Placental epithelial cell (primary cell): ENCODE data around the gene NDUFA13. TPM values are rescaled to one million over a fixed set of nuclear protein-coding genes. Genes with fewer than 3 reads are reported as not detected.

Source experiments
- total RNA-seq: library from RNA; depleted of rRNA; stranded (reverse); fragments of >200 nt; gene quantifications from 2 replicates; pipeline ENCODE4 v1.2.3, GENCODE V29; 2012

The NDUFA13 gene
- total RNA-seq, result 91.1 and 168 TPM in 2 replicates

DNA sequence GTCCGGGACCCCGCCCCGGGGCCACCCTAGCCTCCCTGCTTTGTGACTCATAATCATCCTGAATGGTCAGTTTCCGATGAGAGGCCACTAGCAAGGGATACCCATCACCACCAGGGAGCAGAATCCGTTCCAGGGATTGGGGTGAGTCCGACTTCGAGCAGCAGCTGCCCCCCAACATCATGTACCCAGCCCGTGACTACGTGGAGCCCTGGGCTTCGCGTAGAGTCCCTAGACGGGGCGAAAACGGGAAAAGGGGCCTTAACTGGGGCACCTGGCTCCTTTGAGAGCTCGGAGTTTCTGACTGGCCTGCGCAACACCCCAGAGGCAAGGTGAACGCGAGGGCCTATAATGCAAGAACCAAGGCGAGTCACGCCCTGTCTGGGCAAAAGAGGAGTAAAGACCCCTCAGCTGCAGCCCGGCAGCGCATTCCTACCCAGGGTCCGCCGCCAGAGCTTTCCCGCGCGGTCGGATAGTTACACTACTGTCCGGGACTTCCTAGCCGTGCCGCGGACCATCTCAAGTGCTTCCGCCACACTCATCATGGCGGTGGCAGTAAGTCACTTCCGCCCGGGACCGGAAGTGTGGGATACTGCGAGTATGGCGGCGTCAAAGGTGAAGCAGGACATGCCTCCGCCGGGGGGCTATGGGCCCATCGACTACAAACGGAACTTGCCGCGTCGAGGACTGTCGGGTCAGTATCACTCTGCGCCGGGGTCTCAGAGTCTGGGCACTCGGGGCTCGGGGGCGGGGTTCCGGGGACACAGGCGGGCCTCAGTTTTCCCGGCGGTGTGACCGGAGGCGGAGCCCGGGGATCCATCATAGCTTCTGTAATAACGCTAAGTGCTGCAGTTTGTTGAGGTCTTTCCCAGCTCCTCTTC lies at the start of gene NDUFA13:
TSS of gene NDUFA13 (plus strand) at position 584 of the 878 bp plus-strand sequence. CDS start at position 598, 14 bp downstream.

DNA sequence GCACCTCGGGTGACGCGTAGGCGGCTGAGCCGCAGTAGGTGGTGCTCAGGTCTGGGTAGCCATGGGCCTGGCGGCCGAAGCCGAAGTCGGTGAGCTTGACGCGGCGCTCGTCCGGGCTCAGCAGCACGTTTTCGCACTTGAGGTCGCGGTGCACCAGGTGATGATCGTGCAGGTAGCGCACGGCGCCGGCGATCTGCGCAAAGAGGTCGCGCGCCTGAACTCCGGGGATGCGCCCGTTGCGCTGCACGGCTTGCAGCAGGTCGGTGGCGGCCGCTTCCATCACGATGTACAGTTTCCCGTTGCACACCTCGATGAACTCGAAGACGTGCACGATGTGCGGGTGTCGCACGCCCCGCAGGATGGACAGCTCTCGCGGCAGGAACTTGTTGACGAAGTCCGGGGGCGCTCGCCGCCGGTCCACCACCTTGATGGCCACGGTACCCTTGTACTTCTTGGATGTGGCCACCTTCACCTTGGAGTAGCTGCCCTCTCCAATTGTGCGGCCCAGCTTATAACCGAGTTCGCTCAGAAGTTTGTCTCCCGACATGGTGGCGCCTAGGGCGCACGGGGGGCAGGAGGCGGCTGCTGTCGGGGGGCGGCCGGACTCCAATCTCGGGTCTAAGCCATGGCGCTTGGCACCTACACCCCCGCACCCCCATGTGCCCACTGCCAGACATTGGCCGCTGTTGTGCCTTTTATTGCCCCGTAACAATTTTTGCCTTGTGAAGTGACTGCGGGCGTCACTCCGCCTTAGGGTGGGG lies 964 bp upstream of the NDUFA13 start, which contains the start of gene TSSK6:
TSS of gene TSSK6 (minus strand) at position 668 of the 761 bp plus-strand sequence. CDS start at position 547, 121 bp downstream.

DNA sequence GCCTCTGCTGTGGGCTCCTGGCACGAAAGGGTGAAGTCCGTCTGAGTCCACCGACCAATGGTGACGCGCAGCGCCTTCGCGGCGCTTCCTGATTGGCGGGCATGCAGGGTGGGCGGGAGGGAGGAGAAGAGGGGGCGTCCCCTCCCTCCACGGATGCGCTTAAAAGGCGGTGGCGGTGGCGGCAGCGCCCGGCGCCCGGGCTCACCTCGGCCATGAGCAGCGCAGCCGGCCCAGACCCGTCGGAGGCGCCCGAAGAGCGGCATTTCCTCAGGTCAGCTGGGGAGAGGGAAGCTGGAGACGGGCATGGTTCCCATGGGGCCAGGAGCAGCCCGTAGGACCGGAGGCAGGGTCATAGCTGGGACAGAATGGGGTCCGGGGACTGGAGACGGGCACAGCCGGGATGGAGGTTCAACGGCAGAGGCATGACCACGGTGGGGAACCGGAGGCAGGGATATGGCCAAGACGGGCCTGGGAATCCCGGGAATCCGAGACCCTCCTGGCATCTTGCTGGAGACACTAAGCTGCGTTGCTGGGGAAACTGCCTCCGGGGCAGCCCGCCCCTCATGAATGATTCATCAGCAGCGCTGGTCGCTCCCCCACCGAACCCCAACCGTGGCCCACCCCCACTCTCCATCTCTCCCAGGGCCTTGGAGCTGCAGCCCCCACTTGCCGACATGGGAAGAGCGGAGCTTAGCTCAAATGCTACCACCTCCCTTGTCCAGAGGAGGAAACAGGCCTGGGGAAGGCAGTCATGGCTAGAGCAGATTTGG lies 12.9 kb downstream of the NDUFA13 start, which contains the start of gene YJEFN3:
TSS of gene YJEFN3 (plus strand) at position 191 of the 770 bp plus-strand sequence. CDS start at position 213, 22 bp downstream.

DNA sequence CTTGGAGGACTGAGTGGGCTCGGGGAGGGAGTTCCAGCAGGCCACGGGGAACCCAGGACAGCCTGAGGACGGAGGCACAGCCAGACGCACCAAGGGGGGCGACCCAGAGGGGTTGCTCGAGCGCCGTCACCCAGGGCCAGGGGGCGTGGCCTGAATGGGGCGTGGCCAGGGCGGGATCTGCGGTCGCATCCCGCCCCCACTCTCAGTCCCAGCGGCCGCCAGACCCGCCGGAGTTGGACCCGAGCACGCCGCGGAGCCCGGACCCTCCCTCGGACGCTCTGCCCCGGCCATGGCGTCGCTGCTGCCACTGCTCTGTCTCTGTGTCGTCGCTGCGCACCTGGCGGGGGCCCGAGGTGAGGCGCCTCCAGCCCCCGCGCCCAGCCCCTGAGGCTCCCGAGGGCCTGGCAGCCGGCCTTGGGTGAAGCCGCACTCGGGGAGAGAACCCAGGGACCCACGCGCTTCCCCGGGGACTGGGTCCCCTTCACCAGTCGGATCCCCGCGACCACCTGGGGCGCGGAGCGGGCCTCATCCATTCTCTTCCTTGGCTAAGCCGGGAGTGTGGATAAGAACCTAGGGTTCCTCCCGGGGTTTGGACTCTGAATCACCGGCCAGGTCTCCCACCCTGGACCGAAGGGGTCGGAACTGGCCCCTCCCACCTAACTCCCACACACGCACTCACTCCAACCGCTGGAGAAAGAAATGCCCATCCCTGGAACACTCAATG lies 22.2 kb downstream of the NDUFA13 start, which contains the start of gene CILP2:
TSS of gene CILP2 (plus strand) at position 205 of the 724 bp plus-strand sequence. CDS start at position 290, 85 bp downstream.

Other genes starting within 250 kb of the NDUFA13 start
- gene TM6SF2, start 242.9 kb upstream of the NDUFA13 start, total RNA-seq, result 1.2 and 2.0 TPM in 2 replicates
- 27.1 and 33.4 TPM in 2 replicates for gene SUGP1, start 195.7 kb upstream of the NDUFA13 start, total RNA-seq
- gene MAU2, start 195.4 kb upstream of the NDUFA13 start, total RNA-seq, result 47.5 and 64.8 TPM in 2 replicates
- gene GATAD2A, start 110.5 kb upstream of the NDUFA13 start, total RNA-seq, result 55.0 and 69.0 TPM in 2 replicates
- gene TSSK6, start 677 bp upstream of the NDUFA13 start, total RNA-seq, result 1.1 and 3.1 TPM in 2 replicates
- gene YJEFN3, start 12.7 kb downstream of the NDUFA13 start, total RNA-seq, result 0.39 and 0.76 TPM in 2 replicates
- gene CILP2, start 22.0 kb downstream of the NDUFA13 start, total RNA-seq, result 0.33 and 1.2 TPM in 2 replicates
- 2.0 and 5.5 TPM in 2 replicates for gene PBX4, start 102.5 kb downstream of the NDUFA13 start, total RNA-seq
- gene LPAR2, start 112.0 kb downstream of the NDUFA13 start, total RNA-seq, result 21.4 and 23.2 TPM in 2 replicates
- 9.0 and 10.5 TPM in 2 replicates for gene GMIP, start 127.4 kb downstream of the NDUFA13 start, total RNA-seq
- gene ATP13A1, start 147.5 kb downstream of the NDUFA13 start, total RNA-seq, result 42.4 and 106 TPM in 2 replicates
- 4.7 and 4.8 TPM in 2 replicates for gene ZNF101, start 152.6 kb downstream of the NDUFA13 start, total RNA-seq
- gene ZNF14, start 216.9 kb downstream of the NDUFA13 start, total RNA-seq, result 3.7 and 6.3 TPM in 2 replicates